HepG2 (cell line): Measurements from ENCODE around the gene SRPRB. TPM values are rescaled to one million over a fixed set of nuclear protein-coding genes. Genes with fewer than 3 reads are reported as not detected.

Experiments
- ATAC-seq: fragments of 200-7000 bp; cut with Tn5 transposase; 3 replicates; pipeline ENCODE4 v1.9.1; 2020; ENCODE audit warnings: mild to moderate bottlenecking, moderate library complexity
- BruUV-seq: library from RNA; stranded (reverse); fragments of 400-500 nt; replicated peaks from 2 replicates; lab custom pipeline; 2021; lab: Mats Ljungman, UMichigan
- CTCF ChIA-PET: fragments of 300-600 bp; formaldehyde crosslinking; extraction: SDS; loops from one replicate; lab custom pipeline; 2021; ENCODE audit warnings: low total read pairs, inconsistent platforms, low intra/inter-chr PET ratio; lab: Yijun Ruan, JAX
- POLR2A ChIA-PET: fragments of 350-600 bp; sonication (Branson Sonifier 250); formaldehyde crosslinking; loops from one replicate; lab custom pipeline; 2020; ENCODE audit warnings: antibody characterized with exemption, inconsistent platforms; lab: Yijun Ruan, JAX
- DNase-seq: peaks from one replicate; pipeline ENCODE4 v3.0.0-alpha.2; 2015; ENCODE audit warnings: low spot score
- FAIRE-seq: peaks from 3 replicates; lab custom pipeline; 2011; peaks lifted over from hg19 to GRCh38; lab: Jason Lieb, UNC
- H2AFZ ChIP-seq: one replicate; pipeline ENCODE4 v1.6.1; 2011; ENCODE audit warnings: low read length, inconsistent platforms
- H3K27ac ChIP-seq: fragments of 300-600 bp; 3 replicates; pipeline ENCODE4 v1.8.0; 2011; ENCODE audit warnings: mixed run types, mild to moderate bottlenecking, mixed read lengths, low read length, inconsistent platforms; ENCODE audit not compliant: insufficient read depth; ENCODE audit errors: extremely low read length
- H3K27me3 ChIP-seq, 2 experiments: fragments of 200-600 bp in 1 of 2; 2 replicates in 1 of 2; 3 replicates in 1 of 2; pipeline versions ENCODE4 v1.6.0 to v1.8.0; 2011; ENCODE audit warnings: low read length in 2 of 2, mild to moderate bottlenecking in 2 of 2, moderate library complexity in 2 of 2, inconsistent platforms in 1 of 2; ENCODE audit not compliant: insufficient read depth in 2 of 2, control insufficient read depth in 1 of 2
- H3K36me3 ChIP-seq, 2 experiments: fragments of 200-600 bp in 1 of 2; replicated peaks in 1 of 2; 2 replicates in 1 of 2; 3 replicates in 1 of 2; pipeline versions ENCODE4 v1.5.1 to v1.8.0; 2011; ENCODE audit warnings: low read length in 2 of 2, inconsistent platforms in 1 of 2; ENCODE audit not compliant: insufficient read depth in 2 of 2, control insufficient read depth in 1 of 2
- H3K4me1 ChIP-seq: 2 replicates; pipeline ENCODE4 v1.5.1; 2012; ENCODE audit warnings: low read length, inconsistent platforms; ENCODE audit not compliant: insufficient read depth
- H3K4me2 ChIP-seq: 2 replicates; pipeline ENCODE4 v1.6.0; 2011; ENCODE audit warnings: low read depth, low read length, inconsistent platforms
- H3K4me3 ChIP-seq, 3 experiments: fragments of 200-600 bp in 1 of 3; sonication (generic), shearing (Covaris generic) in 1 of 3; replicated peaks in 1 of 3; 2 replicates each; pipeline ENCODE4 v1.5.1; 2011 to 2016; ENCODE audit warnings: low read length in 3 of 3, inconsistent platforms in 2 of 3, low read depth in 2 of 3, mild to moderate bottlenecking in 2 of 3, control low read depth in 1 of 3, mixed read lengths in 1 of 3; ENCODE audit not compliant: insufficient read depth in 1 of 3
- H3K79me2 ChIP-seq: one replicate; pipeline ENCODE4 v1.6.1; 2011; ENCODE audit warnings: low read length, inconsistent platforms; ENCODE audit not compliant: insufficient read depth
- H3K9ac ChIP-seq: 2 replicates; pipeline ENCODE4 v1.6.0; 2011; ENCODE audit warnings: mild to moderate bottlenecking, low read depth, low read length, inconsistent platforms; ENCODE audit not compliant: insufficient read depth
- H3K9me3 ChIP-seq: 2 replicates; pipeline ENCODE4 v1.5.1; 2012; ENCODE audit warnings: mild to moderate bottlenecking, low read length
- H4K20me1 ChIP-seq: 2 replicates; pipeline ENCODE4 v1.6.0; 2011; ENCODE audit warnings: inconsistent platforms, mild to moderate bottlenecking, low read length, moderate library complexity; ENCODE audit not compliant: insufficient read depth
- ADNP ChIP-seq: sonication (generic); formaldehyde crosslinking; IDR thresholded peaks from 2 replicates; pipeline ENCODE4 v1.4.0; 2020; ENCODE audit warnings: missing genetic modification reagents
- AGO1 ChIP-seq: fragments of 200-400 bp; formaldehyde crosslinking; IDR thresholded peaks from 2 replicates; pipeline ENCODE4 v1.6.1; 2017; ENCODE audit warnings: mild to moderate bottlenecking, low read depth, low read length, moderate library complexity; ENCODE audit not compliant: poor library complexity, severe bottlenecking
- ARHGAP35 ChIP-seq: sonication (generic); formaldehyde crosslinking; IDR thresholded peaks from 2 replicates; pipeline ENCODE4 v1.9.0; 2022; ENCODE audit warnings: mild to moderate bottlenecking, inconsistent platforms, moderate library complexity, missing genetic modification reagents, borderline replicate concordance
- ARID4A ChIP-seq: sonication (generic); formaldehyde crosslinking; IDR thresholded peaks from 2 replicates; pipeline ENCODE4 v1.5.0; 2020; ENCODE audit warnings: mild to moderate bottlenecking, missing genetic modification reagents, borderline replicate concordance
- FOXK1 ChIP-seq: sonication (generic); formaldehyde crosslinking; IDR thresholded peaks from 2 replicates; pipeline ENCODE4 v1.4.0; 2020; ENCODE audit warnings: low read depth, missing genetic modification reagents, borderline replicate concordance
- HOXA9 ChIP-seq: sonication (generic); formaldehyde crosslinking; IDR thresholded peaks from 2 replicates; pipeline ENCODE4 v1.8.1; 2022; ENCODE audit warnings: missing genetic modification reagents, mild to moderate bottlenecking, moderate library complexity, borderline replicate concordance
- NR2F2 ChIP-seq: IDR thresholded peaks from 2 replicates; pipeline ENCODE4 v1.6.1; 2012; ENCODE audit warnings: low read depth, inconsistent platforms, borderline replicate concordance
- RARG ChIP-seq: sonication (generic); formaldehyde crosslinking; IDR thresholded peaks from 2 replicates; pipeline ENCODE4 v1.4.0; 2020; ENCODE audit warnings: low read depth, mild to moderate bottlenecking, missing genetic modification reagents
- SKIL ChIP-seq: sonication (generic); formaldehyde crosslinking; IDR thresholded peaks from 2 replicates; pipeline ENCODE4 v1.8.0; 2022; ENCODE audit warnings: missing genetic modification reagents, mild to moderate bottlenecking, moderate library complexity, borderline replicate concordance
- SMARCE1 ChIP-seq: fragments of 450-650 bp; IDR thresholded peaks from 2 replicates; pipeline ENCODE4 v1.6.1; 2017; ENCODE audit warnings: borderline replicate concordance
- TERF1 ChIP-seq: sonication (generic); formaldehyde crosslinking; IDR thresholded peaks from 2 replicates; pipeline ENCODE4 v1.8.0; 2022; ENCODE audit warnings: mild to moderate bottlenecking, missing genetic modification reagents, moderate library complexity
- THYN1 ChIP-seq: sonication (generic); formaldehyde crosslinking; IDR thresholded peaks from 2 replicates; pipeline ENCODE4 v1.8.1; 2023; ENCODE audit warnings: low read depth, mild to moderate bottlenecking, moderate library complexity, missing genetic modification reagents, borderline replicate concordance
- ZNF44 ChIP-seq: sonication (generic); formaldehyde crosslinking; IDR thresholded peaks from 2 replicates; pipeline ENCODE4 v1.5.1; 2020; ENCODE audit warnings: mild to moderate bottlenecking, missing genetic modification reagents
- ZNF550 ChIP-seq: sonication (generic); formaldehyde crosslinking; IDR thresholded peaks from 2 replicates; pipeline ENCODE4 v1.4.0; 2020; ENCODE audit warnings: mild to moderate bottlenecking, missing genetic modification reagents, borderline replicate concordance
- WGBS: methylation state at CpG from one replicate; pipeline ENCODE4 v1.1.6; 2017; ENCODE audit warnings: low lambda C conversion rate; 5-methylcytosine and 5-hydroxymethylcytosine counted together
- in situ Hi-C: cut with HindIII; loops from 2 replicates; pipeline ENCODE4 v1.10.0; 2017; ENCODE audit warnings: low pct_unique_long_range_greater_than_20kb; ENCODE audit not compliant: extremely low pct_ligation_motif_present
- intact Hi-C: fragments of 100-400 bp; cut with micrococcal nuclease; formaldehyde crosslinking; loops from one replicate; pipeline ENCODE4 v1.10.0; 2022; ENCODE audit not compliant: unreplicated experiment
- polyA plus RNA-seq, 8 experiments: library from polyadenylated mRNA; depleted of rRNA in 3 of 8; stranded (reverse) in 7 of 8; unstranded in 1 of 8; fragments of >200 nt; fragmentation: Illumina TruSeq in 4 of 8; extraction: Trizol in 4 of 8; gene quantifications; 2 replicates each; pipeline versions ENCODE4 v1.2.1 to v1.2.3, GENCODE V29; 2011 to 2016; ENCODE audit warnings: low read depth in 4 of 8, missing spikeins in 1 of 8, mixed read lengths in 1 of 8; ENCODE audit not compliant: insufficient read depth in 1 of 8
- total RNA-seq, 5 experiments: library from RNA; depleted of rRNA; stranded (reverse); fragments of >200 nt; fragmentation: Illumina TruSeq; extraction: Trizol; gene quantifications; 2 replicates each; pipeline ENCODE4 v1.2.3, GENCODE V29; 2016; ENCODE audit warnings: low read depth in 1 of 5
- TF ChIP-seq, protein P1 (sequence below): sonication (generic); formaldehyde crosslinking; IDR thresholded peaks from 2 replicates; pipeline ENCODE4 v1.5.0; 2020; ENCODE audit warnings: missing genetic modification reagents

SRPRB gene
- total and polyA plus RNA-seq, 2 of the 13 experiments (the other 11 are each of a cell fraction or from before 2014, with no cell fraction given) = 41.0 to 111 TPM

DNA sequence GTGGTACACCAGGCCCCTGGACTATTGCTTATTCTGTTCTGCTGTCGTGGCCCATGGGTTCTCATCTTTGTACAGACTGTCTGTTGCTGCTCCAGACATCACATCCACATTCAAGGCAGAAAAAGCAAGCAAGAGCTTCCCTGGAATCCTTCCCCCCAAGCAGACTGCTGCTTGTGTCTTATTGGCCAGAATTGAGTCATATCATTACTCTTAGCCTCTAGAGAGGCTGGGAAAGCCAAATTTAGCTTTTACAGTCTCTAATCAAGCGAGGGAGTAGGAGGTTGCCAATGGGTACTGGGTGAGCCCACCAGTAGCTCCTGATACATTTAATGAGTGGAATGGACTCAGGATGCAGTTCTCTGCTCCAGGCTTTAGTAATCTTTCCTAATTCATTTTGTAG is 50.7 kb downstream of the SRPRB start (continued):
- TF ChIP-seq ADNP (CRISPR knock-in tag) (no peak), THYN1 (CRISPR knock-in tag) (no peak), HOXA9 (CRISPR knock-in tag) (no peak), FOXK1 (CRISPR knock-in tag) (no peak), ZNF550 (CRISPR knock-in tag) (no peak), AGO1 (no peak)
- TF ChIP-seq, protein P1, sequence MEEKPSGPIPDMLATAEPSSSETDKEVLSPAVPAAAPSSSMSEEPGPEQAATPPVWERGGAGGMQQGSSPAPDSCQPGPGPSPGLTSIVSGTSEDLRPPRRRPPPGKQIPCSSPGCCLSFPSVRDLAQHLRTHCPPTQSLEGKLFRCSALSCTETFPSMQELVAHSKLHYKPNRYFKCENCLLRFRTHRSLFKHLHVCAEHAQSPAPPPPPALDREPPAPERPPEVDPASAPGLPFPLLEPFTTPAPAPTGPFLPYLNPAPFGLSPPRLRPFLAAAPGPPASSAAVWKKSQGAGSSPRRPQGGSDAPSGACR (CRISPR knock-in tag) = no peak

- in situ Hi-C loops = no loop called here
- ATAC-seq = no peak
- WGBS = 19% methylated on average over 8 of the region's 8 CpGs
Measured at GRCh38 chr3:133857767-133858166, 52.2 kb downstream of the SRPRB start.

More at GRCh38 chr3:133857767-133858166, 52.2 kb downstream of the SRPRB start:
- DNase-seq = no peak
- Histone ChIP-seq H2AFZ (no peak overlapping the region), H3K4me3 (no peak overlapping the region), H3K79me2 (no peaks in the 10 kb centered on the region), H3K4me1 (no peaks in the 10 kb centered on the region), H3K36me3 (no peaks in the 10 kb centered on the region), H3K27me3 (peaks cover 7 to 55% of the 10 kb centered on the region in 2 experiments), H3K27ac (no peak overlapping the region), H3K4me2 (no peak overlapping the region), H3K9ac (no peak overlapping the region), H4K20me1 (no peaks in the 10 kb centered on the region), H3K9me3 (no peaks in the 10 kb centered on the region)
- TF ChIP-seq RARG = no peak
- no peak for TF ChIP-seq ARID4A (CRISPR knock-in tag)
- no peak for TF ChIP-seq ZNF44 (CRISPR knock-in tag)
- no peak for TF ChIP-seq NR2F2
- TF ChIP-seq TERF1 (CRISPR knock-in tag) = no peak
- TF ChIP-seq SKIL (CRISPR knock-in tag) = no peak
- TF ChIP-seq ARHGAP35 (CRISPR knock-in tag) = no peak
- no peak for TF ChIP-seq SMARCE1
- FAIRE-seq = no peak
- POLR2A ChIA-PET = no interaction called here
- intact Hi-C loops = no loop called here
- CTCF ChIA-PET = no interaction called here
- no TSS peak for BruUV-seq
